NCI-H1048 (cell line): Measurements from ENCODE around the gene PFKFB3.
"Not testable (repeated sequence)": the region's sequence is repeated elsewhere in the genome, so short reads cannot be mapped to it uniquely, and the experiment has no call there.

ENCODE experiments used
- DNase-seq: peaks from one replicate; lab custom pipeline; 2025; lab: John Stamatoyannopoulos, UW

The PFKFB3 gene

DNA sequence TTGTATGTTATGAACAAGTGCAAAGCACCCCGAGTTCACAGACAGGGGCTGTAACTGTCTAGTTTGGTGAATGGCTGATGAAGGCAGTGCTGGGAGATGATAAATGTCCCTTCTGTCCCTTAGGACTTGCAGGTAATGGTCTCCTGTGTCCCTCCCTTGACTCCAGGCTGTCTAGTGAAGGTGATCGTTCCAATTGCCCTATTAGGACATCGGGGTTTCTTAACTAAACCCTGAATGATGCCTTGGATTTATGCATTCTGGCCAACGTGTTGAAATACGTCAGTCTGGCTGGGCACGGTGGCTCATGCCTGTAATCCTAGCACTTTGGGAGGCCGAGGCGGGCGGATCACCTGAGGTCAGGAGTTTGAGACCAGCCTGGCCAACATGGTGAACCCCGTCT is 69.4 kb downstream of the PFKFB3 start:
- DNase-seq = no peak

DNA sequence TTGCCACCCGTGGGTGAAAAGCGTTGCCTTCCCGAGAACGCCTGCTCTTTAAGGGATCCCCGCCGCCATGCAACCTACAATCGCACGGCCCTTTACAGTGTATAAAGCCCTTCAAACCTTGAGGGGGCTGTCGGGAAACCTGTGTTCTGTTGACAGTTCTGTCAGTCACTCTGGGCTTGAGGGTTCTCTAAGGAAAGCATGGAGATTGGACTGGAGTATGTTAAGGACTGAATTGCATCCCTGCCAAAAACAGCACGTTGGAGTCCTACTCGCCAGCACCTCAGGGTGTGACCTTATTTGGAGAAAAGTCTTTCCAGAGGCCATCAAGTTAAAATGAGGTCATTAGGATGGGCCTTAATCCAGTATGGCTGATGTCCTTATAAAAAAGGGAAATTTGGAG is 70.6 kb downstream of the PFKFB3 start:
- no peak for DNase-seq

DNA sequence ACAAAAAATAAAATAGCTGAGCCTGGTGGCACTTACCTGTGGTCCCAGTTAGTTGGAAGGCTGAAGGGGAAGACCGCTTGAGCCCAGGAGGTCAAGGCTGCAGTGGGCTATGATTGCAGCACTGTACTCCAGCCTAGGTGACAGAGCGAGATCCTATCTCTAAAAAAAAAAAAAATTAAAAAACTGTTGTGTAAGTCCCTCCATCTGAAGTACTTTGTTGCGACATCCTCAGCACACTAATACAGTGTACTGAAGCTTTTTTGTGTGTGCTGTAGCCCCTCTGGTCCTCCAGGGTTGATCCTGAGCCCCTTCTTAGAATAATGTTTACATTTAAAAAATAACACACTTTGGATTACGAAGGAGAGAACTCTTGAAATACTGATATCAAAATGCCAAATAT is 71.3 kb downstream of the PFKFB3 start:
- no peak for DNase-seq

DNA sequence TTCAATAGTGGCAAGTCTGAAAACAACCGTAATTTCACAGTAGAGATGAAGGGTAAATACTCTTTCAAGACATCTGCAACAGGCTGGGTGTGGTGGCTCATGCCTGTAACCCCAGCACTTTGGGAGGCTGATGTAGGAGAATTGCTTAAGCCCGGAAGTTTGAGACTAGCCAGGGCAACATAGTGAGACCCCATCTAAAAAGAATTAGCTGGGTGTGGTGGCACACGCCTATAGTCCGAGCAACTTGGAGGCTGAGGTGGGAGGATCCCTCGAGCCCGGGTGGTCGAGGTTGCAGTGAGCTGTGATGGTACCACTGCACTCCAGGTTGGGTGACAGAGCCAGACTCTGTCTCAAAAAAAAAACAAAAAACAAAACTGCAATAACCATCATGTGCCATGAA is 71.8 kb downstream of the PFKFB3 start:
- DNase-seq = no peak

DNA sequence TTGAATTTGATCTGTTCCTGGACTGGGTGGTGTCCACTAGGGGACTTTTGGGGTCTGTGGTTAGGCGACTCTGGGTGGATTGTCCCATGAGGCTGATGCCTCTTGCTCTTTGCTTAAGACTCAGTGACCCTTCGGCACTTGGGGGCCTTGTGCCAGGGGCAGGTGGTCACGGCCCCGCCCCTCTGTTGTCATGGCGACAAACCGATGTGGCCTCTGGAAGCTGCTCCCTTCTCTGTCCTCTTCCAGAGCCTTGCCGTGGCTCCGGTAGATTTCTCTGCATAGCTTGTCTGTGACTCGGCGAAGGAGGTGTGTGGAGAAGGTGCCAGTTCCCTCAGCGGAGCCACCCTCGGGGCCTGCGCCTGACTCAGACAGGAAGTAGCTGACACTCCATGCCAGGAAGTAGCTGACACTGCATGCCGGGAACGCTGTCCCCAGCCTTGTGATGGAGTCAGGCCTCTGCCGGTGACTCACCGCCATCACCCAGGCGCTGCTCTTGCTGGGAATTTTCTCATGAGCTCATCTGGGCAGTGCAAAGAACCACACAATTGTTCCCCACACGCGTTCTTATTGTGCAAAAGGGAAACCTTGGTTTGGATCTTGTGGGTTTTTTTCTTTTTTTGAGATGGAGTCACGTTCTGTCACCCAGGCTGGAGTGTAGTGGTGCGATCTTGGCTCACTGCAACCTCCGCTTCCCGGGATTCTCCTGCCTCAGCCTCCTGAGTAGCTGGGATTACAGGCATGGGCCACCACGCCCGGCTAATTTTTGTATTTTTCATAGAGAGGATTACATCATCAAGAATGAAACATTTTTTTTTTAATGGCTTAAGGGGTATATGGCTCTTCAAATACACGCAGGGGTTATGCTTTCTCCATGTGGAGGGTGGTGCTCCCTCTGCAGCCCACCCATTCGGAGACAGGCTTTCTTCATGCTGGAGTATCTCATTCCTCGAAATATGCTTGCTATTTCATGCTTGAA is 72.6 kb downstream of the PFKFB3 start:
- DNase-seq = no peak

DNA sequence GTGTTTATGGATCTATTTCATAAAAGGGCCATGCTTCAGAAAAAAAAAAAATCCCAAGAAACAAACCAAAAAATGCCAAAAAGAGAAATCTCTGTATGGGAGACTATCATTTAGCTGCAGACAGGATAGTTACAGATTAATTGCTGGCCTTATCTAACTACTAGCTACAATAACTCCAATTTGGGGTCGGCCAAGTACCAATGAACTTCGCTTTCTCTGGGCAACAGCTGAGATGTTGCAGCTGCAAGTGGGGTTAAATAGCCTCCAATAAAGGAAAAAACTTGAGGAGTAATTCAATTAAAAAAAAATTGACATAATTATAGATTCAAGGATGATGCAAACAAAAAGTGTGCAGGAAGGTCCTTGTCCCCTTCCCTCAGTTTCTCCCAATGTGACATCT is 73.6 kb downstream of the PFKFB3 start:
- DNase-seq = no peak

DNA sequence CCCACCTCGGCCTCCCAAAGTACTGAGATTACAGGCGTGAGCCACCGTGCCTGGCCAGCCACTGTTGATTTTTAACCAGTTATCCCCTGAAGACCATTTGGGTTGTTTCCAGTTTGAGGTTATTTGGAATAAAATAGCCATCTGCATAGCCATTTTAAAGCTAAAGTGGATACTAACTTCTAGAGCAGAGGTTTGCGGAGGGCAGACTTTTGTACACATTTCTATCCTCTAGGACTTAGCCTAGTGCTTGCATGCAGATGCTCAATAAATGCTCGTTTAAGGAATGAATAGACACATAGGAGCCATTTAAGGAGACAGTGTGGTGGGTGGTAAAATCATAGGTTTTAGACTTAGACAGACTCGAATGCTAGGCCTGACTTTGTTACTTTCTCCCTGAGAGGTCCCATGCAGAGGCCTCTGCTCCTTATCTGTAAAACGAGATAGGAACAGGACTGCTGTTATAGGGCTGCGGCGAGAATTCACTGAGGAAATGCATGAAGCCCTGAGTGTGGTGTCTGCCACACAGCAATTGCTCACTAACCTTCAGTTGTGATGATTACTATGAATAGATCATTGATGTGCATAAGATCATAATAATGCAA is 75.9 kb downstream of the PFKFB3 start:
- no peak for DNase-seq

DNA sequence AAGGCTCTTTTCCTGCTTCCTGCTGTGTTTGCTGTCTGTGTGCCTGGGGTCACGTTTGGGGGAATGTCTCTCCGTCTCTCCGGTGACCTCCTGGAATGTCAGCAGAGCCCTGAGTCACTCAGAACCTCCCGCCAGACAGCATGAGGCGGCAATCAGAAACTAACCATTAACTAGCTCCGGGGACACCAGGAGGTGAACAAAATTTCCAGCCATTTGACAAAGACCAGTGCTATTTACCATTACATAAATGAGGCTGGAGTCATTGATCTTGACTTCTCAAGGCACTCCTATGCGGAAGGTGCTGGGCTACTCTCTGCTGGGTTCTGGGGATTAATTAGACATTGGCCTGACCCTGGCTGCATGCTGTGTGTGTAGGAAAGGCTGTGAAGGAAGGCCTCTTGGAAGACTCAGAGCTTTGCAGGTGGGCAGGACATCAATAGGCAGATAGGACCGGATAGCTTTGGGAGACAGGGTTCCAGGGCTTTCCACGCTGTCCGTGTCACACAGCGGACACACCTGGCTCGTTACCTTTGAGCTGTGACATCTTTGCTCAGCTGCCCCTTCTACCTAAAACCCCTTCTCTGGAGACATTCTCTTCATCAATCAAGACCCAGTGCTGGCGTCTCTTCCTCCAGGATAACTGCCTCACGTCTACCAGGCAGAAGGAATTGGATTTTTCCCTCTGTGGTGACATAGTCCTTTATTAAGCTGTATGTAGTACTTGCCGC is 77.0 kb downstream of the PFKFB3 start:
- no peak for DNase-seq

DNA sequence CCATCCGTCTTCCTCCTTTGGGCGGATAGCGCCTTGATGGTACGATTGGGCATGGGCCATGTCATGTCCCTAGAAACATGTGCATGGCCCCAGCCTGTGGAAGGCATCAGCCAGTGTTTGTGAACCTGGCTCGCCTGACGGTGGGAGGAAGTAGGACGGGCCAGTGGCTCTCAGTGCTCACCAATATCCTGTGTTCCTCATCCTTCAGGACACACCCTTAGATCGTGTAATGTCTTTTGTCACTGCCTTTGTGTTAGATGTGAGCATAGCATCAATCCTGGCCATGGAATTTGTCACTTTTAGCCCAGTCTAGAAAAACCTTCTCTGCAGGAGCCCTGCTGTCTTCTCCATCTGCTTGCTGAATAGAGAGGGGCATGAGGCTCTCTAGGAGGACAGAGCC is 77.6 kb downstream of the PFKFB3 start:
- DNase-seq = no peak

DNA sequence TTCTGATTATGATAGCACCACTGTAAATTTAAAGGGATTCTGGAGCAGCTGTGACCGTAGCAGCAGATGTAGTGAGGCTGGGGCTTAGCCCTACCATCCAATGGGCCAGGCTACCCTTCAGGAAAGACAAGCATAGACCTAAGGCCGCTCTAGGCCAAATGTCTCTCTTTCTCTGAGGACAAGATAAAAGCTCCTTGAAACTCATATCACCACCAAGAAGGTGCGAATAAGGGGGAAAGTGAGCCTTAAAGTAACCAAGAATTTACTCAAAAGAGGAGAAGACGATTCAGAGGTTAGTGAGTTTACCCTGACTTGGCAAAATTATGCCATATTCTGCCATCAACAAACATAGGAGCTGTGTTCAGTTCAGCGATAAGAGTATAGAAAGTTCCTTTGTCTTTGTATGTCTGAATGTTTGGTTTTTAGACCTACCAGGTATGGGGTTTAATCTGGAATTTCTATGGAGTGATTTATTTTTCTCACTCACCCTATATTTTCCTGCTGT is 79.8 kb downstream of the PFKFB3 start:
- DNase-seq = no peak

DNA sequence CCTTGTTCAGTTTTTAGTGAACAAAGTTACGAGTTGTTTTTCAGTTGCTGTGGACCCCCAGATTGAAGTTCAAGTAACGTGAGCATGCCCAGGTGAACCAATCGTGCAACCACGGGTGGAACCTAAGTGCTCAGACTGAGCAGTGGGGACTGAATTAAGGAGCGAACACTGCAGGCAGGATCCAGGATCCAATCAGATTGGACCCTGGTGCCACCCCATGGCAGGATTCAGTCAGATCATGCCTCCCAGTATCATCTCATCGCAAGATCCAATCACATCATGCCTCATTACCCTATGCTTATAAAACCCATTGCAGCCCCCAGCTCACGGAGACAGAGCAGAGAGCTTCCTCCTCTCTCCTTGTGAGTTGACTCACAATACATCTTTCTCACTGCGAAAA is 80.9 kb downstream of the PFKFB3 start:
- DNase-seq = no peak

DNA sequence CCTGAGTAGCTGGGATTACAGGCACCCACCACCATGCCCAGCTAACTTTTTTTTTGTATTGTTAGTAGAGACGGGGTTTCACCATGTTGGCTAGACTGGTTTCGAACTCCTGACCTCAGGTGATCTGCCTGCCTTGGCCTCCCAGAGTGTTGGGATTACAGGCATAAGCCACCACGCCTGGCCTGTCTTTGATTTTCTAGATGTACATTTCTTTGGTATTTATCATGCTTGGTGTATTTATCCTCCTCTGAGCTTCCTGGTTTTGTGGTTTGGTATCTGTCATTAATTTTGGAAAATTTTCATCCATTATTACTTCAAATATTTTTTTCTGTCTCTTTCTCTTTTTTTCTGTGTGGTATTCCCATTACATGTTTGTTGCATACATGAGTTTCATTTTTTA is 87.9 kb downstream of the PFKFB3 start:
- DNase-seq = not testable (repeated sequence)

DNA sequence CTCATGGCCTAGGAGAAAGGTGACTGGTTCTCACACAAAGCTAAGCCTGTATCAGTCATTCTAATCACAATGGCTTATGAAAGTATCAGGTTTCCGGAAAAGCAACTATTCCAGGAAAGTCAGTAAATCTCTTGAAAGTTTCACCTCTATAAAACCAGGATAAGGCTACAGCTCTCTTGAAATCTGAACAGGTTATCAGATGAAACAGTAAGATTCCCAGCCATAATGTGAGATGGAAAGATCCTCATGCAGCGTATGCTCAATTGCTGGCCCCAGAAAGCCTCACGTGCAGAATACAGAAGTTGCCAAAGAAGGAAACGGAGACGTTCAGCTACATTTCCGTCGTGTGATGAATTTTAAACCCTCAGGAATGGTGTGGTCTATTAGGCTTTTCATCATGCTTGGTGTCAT is 90.0 kb downstream of the PFKFB3 start:
- DNase-seq = no peak

DNA sequence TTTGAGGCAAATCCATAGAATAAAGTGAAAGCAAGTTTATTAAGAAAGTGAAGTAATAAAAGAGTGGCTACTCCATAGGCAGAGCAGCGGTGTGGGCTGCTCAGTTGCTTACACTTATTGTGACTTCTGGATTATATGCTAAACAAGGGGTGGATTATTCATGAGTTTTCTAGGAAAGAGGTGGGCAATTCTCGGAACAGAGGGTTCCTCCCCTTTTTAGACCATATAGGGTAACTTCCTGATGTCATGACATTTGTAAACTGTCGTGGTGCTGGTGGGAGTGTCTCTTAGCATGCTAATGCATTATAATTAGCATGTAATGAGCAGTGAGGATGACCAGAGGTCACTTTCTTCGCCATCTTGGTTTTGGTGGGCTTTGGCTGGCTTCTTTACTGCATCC is 93.7 kb downstream of the PFKFB3 start:
- DNase-seq = not testable (repeated sequence)

DNA sequence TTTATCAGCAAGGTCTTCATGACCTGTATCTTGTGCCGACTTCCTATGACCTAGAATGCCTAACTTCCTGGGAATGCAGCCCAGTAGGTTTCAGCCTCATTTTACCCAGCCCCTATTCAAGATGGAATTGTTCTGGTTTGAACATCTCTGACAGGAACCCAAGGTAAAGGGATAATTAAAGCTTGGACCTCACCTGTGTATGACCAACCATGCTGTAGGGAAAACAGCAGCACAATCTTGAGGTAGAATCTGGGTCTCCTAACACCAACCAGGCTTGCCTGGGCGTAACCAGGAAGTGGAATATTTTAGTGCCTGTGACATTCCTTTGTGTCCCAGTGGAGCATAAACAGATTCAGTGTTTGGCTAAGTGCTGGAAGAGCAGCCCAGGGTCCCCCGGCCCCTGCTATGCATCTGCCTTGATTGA is 94.1 kb downstream of the PFKFB3 start:
- no peak for DNase-seq

DNA sequence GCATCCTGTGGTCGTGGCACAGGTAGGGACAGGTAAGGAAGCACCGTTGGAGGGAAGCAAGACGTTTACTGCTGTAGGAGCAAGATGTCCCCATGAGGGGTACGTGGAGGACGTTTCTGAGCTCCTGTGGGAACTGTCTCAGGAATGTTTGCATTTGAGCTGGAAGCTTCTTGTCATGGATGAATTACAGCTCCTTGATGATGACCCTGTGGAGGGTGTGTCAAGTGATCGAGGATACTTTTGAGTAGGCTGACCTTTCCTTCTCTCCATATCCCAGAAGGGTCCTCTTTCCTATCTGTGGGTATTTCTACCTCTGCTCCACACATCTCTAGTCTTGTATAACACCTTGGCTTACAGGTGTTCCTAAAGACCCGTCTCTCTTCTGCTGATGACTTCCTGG is 94.8 kb downstream of the PFKFB3 start:
- no peak for DNase-seq

DNA sequence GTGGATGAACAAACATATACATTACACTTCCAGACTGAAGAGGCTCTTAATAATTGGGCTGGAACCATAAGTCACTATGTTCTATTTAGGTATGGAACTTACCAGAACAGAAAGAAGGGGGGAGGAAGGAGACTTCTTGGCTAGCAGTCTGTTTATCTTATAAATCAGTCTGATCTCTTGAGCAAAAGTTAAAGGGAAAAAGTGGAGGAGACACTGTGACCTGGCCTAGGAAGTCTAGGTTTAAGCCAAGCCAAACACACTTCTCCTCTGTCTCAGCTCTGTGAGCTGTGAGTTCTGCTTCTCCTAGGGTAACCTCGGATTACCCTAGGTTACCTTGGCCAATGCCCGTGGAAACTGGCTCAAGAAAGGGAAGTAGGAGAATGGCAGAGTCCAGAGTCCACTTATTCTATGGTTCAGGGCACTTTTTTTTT is 95.2 kb downstream of the PFKFB3 start:
- DNase-seq = no peak

DNA sequence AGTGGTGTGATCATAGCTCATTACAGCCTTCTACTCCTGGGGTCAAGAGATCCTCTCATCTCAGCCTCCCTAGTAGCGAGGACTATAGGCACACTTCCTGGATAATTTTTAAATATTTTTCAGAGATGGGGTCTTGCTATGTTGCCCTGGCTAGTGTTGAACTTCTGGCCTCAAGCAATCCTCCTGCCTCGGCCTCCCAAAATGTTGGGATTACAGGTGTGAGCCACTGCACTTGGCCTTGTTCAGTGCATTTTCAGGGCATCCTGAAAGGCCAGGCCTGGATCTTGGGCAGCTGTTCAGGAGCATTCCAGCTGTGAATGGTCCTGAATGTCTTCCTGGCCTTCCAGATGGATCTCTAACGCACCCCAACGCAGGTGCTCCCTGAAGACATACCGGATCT is 95.7 kb downstream of the PFKFB3 start:
- DNase-seq = no peak

DNA sequence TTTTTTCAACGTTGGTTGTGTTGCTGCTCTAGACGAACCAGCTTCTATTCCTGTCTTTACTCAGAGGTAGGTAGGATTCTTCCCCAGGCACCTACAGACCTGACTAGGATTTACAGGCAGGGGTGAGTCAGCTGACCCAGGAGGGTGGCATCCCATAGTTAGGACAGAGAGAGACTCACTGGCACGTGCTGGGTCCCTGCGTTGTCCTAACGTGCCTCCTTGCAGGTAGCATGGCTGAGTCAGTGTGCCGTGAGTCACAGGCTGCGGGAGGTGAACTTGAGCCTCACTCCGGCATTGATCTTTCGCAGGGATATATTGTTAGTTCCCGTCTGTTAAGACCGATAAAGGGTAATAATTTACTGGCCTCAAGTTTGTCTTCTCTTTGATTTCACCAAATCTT is 96.5 kb downstream of the PFKFB3 start:
- DNase-seq = no peak

DNA sequence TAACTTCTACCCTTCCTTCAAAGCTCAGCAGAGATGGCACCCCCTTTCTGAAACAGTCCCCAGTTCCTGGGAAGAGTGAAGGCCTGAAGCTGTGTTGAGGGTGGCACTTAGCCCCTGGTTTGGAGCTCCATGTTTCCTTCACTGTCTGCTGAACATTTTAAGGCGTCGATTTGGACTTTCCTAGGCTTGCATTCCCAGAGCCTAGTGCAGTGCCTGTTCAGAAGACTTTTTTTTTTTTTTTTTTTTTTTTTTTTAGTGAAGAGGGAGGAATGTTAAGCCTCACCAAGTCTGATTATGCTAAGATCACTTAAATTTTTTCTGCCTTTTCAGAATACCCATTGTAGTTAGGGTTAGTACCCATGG is 97.0 kb downstream of the PFKFB3 start:
- DNase-seq = no peak

DNA sequence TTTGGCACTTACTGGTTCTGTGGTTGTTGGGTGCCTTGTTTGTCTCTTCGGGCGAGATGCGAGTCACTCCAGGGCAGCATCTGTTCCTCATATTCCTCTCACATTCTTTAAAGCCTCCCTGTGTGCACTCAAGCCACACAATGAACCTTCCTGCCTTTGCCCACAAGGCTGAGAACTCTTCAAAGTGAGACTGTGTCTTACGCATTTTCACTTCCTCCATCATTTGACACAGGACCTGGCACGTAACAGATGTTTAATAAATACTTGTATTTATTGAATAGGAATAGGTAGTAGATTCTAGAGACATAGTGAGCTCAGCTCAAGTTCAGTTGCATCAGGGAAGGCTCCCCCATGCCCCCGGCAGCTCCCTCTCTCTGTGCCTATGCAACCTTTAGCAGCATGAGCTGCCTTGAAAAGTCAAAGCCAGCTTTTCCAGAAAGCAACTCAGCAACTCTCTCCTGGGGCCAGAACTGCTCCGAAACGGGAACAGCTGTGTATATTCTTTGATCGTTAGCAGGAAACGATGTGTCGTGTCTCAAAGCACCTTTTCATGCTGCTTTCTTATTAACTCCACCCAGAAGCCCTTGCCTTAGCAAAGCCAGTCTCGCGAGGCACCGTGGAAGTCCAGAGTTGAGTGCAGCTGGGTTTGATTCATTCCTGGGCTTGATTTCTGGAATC is 97.5 kb downstream of the PFKFB3 start:
- no peak for DNase-seq

DNA sequence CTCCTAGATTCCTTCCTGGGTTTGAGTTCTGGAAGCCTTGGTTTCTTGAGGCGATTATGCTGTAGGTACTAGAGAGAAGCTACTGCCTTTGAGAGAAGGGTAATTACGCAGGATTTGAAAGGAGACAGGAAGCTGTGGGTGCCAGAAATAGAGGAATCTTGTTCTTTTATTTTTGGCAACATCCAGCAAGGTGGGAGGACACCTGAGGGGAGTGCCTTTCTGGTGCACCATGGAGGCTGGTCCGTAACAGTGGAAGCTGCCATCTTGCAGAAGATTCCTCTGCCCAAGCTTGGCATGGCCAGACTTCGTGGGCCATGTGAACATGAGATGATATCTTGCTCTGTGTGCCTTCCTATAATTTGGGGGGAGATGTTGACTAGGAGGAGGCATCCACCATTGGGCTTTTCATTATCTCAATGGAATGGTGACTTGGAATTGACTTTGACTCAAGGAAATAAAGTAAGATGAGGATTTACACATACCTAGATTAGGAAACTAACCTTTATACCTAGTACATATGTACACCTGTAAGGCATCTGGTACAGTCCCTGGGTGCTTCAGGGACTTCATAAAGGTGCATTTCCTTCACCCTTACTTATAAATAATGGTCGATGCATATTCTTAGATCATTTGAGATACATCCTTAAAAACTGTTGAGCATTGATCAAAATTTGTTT is 98.2 kb downstream of the PFKFB3 start:
- no peak for DNase-seq
